Upper lobe of left lung (tissue), 4 donors: ENCODE measurements around the gene PDE11A.

Source experiments
- EP300 ChIP-seq, 4 donors: sonication (generic); formaldehyde crosslinking; IDR thresholded peaks; one replicate each; pipeline ENCODE4 v1.5.1; 2017; ENCODE audit warnings: antibody characterized with exemption in 4 of 4, control low read depth in 2 of 4
- POLR2A ChIP-seq, 4 donors: fragments of 450-650 bp; IDR thresholded peaks; one replicate each; pipeline ENCODE4 v1.5.1; 2016 to 2017; ENCODE audit warnings: antibody characterized with exemption in 4 of 4, mild to moderate bottlenecking in 2 of 4
- POLR2AphosphoS5 ChIP-seq, 2 donors: sonication (generic); formaldehyde crosslinking; IDR thresholded peaks; one replicate each; pipeline ENCODE4 v1.5.1; 2017; ENCODE audit warnings: antibody characterized with exemption in 2 of 2
- TF ChIP-seq, protein P1 (sequence below), 6 experiments: fragments of 450-650 bp in 4 of 6; fragments of 200-600 bp in 2 of 6; sonication (generic) in 2 of 6; IDR thresholded peaks; one replicate each; pipeline ENCODE4 v1.5.1; 2016 to 2019; ENCODE audit warnings: antibody characterized with exemption in 6 of 6

GRCh38 chr2:177753682-177754491 lies 318.7 kb downstream of the PDE11A start:
- TF ChIP-seq, protein P1, sequence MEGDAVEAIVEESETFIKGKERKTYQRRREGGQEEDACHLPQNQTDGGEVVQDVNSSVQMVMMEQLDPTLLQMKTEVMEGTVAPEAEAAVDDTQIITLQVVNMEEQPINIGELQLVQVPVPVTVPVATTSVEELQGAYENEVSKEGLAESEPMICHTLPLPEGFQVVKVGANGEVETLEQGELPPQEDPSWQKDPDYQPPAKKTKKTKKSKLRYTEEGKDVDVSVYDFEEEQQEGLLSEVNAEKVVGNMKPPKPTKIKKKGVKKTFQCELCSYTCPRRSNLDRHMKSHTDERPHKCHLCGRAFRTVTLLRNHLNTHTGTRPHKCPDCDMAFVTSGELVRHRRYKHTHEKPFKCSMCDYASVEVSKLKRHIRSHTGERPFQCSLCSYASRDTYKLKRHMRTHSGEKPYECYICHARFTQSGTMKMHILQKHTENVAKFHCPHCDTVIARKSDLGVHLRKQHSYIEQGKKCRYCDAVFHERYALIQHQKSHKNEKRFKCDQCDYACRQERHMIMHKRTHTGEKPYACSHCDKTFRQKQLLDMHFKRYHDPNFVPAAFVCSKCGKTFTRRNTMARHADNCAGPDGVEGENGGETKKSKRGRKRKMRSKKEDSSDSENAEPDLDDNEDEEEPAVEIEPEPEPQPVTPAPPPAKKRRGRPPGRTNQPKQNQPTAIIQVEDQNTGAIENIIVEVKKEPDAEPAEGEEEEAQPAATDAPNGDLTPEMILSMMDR (IDR thresholded peaks at IDR 0.05), result no peak
- TF ChIP-seq POLR2A (IDR thresholded peaks at IDR 0.05) (no peak), POLR2AphosphoS5 (IDR thresholded peaks at IDR 0.05) (peak in 1 of 2 donors; percentile 50), EP300 (IDR thresholded peaks at IDR 0.05) (peak in 1 of 4 donors; percentile 6)
